ENCODE measurements around the gene MRPL24. TPM values are rescaled to one million over a fixed set of nuclear protein-coding genes. Genes with fewer than 3 reads are reported as not detected.
A peak's percentile ranks its signal among the peaks of the same experiment; 100 is the strongest.

Gene MRPL24
- total and polyA plus RNA-seq, 2 of the 13 experiments (the other 11 are each of a cell fraction or from before 2014, with no cell fraction given) = 38.1 to 42.9 TPM

DNA sequence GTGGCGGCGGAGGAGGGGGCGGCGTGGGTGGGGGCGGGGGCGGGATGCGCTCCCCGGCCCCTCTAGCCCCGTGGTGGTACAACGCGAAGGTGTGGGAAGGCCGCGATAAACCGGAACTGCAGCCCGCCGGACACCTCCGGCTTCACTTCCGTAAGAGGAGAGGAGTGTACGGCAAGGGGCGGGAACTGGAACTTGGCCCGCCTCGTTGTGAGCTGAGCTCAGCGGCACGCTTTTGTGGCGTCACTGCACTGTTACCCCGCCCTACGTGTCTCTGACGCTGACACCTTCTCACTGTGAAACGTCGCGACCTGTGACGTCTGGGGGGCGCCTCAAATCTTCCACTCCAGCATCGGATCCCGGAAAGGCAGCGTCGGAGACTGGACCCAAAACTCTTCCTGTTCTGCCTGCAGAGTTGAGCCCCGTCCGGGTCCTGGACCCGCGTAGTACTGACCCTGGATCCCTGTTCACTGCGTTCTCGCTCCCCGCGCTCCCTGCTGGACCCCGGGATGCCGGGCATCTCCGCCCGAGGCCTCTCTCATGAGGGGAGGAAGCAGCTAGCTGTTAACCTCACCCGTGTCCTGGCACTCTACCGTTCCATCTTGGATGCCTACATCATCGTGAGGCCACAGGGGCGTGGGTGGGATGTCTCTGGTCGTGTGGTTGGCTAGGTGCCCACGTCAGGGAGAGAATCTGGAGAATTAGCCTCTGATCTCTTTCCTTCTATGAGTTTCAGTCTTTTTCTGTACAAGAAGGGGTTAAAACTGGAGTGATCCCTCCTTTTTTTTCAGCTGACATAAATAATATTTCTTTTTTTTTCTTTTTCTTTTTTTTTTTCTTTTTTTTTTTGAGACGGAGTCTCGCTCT is 12.1 kb downstream of the MRPL24 start, which contains the start of gene ISG20L2 (continued):
- TF ChIP-seq, protein P1, sequence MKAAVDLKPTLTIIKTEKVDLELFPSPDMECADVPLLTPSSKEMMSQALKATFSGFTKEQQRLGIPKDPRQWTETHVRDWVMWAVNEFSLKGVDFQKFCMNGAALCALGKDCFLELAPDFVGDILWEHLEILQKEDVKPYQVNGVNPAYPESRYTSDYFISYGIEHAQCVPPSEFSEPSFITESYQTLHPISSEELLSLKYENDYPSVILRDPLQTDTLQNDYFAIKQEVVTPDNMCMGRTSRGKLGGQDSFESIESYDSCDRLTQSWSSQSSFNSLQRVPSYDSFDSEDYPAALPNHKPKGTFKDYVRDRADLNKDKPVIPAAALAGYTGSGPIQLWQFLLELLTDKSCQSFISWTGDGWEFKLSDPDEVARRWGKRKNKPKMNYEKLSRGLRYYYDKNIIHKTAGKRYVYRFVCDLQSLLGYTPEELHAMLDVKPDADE (CRISPR knock-in tag; IDR thresholded peaks at IDR 0.05) = no peak
- TF ChIP-seq RNF219 (CRISPR knock-in tag; IDR thresholded peaks at IDR 0.05) = no peak
- TF ChIP-seq ZBTB38 (CRISPR knock-in tag; IDR thresholded peaks at IDR 0.05) = peak; percentile 9
- TF ChIP-seq, protein P2, sequence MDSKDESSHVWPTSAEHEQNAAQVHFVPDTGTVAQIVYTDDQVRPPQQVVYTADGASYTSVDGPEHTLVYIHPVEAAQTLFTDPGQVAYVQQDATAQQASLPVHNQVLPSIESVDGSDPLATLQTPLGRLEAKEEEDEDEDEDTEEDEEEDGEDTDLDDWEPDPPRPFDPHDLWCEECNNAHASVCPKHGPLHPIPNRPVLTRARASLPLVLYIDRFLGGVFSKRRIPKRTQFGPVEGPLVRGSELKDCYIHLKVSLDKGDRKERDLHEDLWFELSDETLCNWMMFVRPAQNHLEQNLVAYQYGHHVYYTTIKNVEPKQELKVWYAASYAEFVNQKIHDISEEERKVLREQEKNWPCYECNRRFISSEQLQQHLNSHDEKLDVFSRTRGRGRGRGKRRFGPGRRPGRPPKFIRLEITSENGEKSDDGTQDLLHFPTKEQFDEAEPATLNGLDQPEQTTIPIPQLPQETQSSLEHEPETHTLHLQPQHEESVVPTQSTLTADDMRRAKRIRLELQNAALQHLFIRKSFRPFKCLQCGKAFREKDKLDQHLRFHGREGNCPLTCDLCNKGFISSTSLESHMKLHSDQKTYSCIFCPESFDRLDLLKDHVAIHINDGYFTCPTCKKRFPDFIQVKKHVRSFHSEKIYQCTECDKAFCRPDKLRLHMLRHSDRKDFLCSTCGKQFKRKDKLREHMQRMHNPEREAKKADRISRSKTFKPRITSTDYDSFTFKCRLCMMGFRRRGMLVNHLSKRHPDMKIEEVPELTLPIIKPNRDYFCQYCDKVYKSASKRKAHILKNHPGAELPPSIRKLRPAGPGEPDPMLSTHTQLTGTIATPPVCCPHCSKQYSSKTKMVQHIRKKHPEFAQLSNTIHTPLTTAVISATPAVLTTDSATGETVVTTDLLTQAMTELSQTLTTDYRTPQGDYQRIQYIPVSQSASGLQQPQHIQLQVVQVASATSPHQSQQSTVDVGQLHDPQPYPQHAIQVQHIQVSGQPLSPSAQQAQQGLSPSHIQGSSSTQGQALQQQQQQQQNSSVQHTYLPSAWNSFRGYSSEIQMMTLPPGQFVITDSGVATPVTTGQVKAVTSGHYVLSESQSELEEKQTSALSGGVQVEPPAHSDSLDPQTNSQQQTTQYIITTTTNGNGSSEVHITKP (CRISPR knock-in tag; IDR thresholded peaks at IDR 0.05; ENCODE audit: low read depth) = no peak
- TF ChIP-seq, protein P3, sequence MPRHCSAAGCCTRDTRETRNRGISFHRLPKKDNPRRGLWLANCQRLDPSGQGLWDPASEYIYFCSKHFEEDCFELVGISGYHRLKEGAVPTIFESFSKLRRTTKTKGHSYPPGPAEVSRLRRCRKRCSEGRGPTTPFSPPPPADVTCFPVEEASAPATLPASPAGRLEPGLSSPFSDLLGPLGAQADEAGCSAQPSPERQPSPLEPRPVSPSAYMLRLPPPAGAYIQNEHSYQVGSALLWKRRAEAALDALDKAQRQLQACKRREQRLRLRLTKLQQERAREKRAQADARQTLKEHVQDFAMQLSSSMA (CRISPR knock-in tag; IDR thresholded peaks at IDR 0.05) = no peak
- TF ChIP-seq DMTF1 (CRISPR knock-in tag; IDR thresholded peaks at IDR 0.05) = no peak
- TF ChIP-seq ZNF451 (CRISPR knock-in tag; IDR thresholded peaks at IDR 0.05) = peak; percentile 56; the same call in 1 of the 2 replicates
- TF ChIP-seq, protein P4, sequence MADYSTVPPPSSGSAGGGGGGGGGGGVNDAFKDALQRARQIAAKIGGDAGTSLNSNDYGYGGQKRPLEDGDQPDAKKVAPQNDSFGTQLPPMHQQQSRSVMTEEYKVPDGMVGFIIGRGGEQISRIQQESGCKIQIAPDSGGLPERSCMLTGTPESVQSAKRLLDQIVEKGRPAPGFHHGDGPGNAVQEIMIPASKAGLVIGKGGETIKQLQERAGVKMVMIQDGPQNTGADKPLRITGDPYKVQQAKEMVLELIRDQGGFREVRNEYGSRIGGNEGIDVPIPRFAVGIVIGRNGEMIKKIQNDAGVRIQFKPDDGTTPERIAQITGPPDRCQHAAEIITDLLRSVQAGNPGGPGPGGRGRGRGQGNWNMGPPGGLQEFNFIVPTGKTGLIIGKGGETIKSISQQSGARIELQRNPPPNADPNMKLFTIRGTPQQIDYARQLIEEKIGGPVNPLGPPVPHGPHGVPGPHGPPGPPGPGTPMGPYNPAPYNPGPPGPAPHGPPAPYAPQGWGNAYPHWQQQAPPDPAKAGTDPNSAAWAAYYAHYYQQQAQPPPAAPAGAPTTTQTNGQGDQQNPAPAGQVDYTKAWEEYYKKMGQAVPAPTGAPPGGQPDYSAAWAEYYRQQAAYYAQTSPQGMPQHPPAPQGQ (CRISPR knock-in tag; IDR thresholded peaks at IDR 0.05; ENCODE audit: borderline replicate concordance) = no peak
- no peak for TF ChIP-seq ARNT (IDR thresholded peaks at IDR 0.05)
- TF ChIP-seq ZNF333 (CRISPR knock-in tag; IDR thresholded peaks at IDR 0.05; ENCODE audit: borderline replicate concordance) = no peak
- no peak for TF ChIP-seq RFX3 (CRISPR knock-in tag; IDR thresholded peaks at IDR 0.05)
- no peak for TF ChIP-seq ZSCAN25 (CRISPR knock-in tag; IDR thresholded peaks at IDR 0.05)
- TF ChIP-seq ZNF619 (CRISPR knock-in tag; IDR thresholded peaks at IDR 0.05) = no peak
- TF ChIP-seq ZBTB7B (CRISPR knock-in tag; IDR thresholded peaks at IDR 0.05) = no peak

Measured in HepG2 (cell line).